ENCODE data around the gene ANXA3.

- no peak for TF ChIP-seq POLR2A (IDR thresholded peaks at IDR 0.05)
- TF ChIP-seq CTCF (IDR thresholded peaks at IDR 0.05), result no peak
Observed at GRCh38 chr4:78534286-78534955, 17.1 kb upstream of the ANXA3 start.
